Neural progenitor cell (in vitro differentiated cells): ENCODE measurements around the gene CABP4. TPM values are rescaled to one million over a fixed set of nuclear protein-coding genes. Genes with fewer than 3 reads are reported as not detected.

Source experiments
- DNase-seq: peaks from one replicate; pipeline ENCODE4 v3.0.0-alpha.2; 2016; ENCODE audit warnings: low spot score
- H2AFZ ChIP-seq: fragments of 200-600 bp; sonication (generic); replicated peaks from 2 replicates; pipeline ENCODE4 v1.6.1; 2016; ENCODE audit warnings: antibody characterized with exemption
- H3F3A ChIP-seq: fragments of 200-600 bp; sonication (generic); 2 replicates; pipeline ENCODE4 v1.6.1; 2016; ENCODE audit warnings: antibody characterized with exemption, low read depth
- H3K27ac ChIP-seq: fragments of 200-600 bp; sonication (generic); 2 replicates; pipeline ENCODE4 v1.5.1; 2016; ENCODE audit warnings: mild to moderate bottlenecking
- H3K27me3 ChIP-seq: fragments of 200-600 bp; sonication (generic); 2 replicates; pipeline ENCODE4 v1.6.1; 2016; ENCODE audit warnings: mild to moderate bottlenecking, moderate library complexity
- H3K36me3 ChIP-seq: fragments of 200-600 bp; sonication (generic); 2 replicates; pipeline ENCODE4 v1.5.1; 2016
- H3K4me1 ChIP-seq: fragments of 200-600 bp; sonication (generic); 2 replicates; pipeline ENCODE4 v1.6.1; 2016; ENCODE audit warnings: mixed run types
- H3K4me2 ChIP-seq: fragments of 200-600 bp; sonication (generic); 2 replicates; pipeline ENCODE4 v1.6.1; 2016
- H3K4me3 ChIP-seq: fragments of 200-600 bp; sonication (generic); 2 replicates; pipeline ENCODE4 v1.5.1; 2016
- H3K79me2 ChIP-seq: fragments of 200-600 bp; sonication (generic); 2 replicates; pipeline ENCODE4 v1.6.1; 2016; ENCODE audit warnings: low read depth
- H3K9ac ChIP-seq: fragments of 200-600 bp; sonication (generic); 2 replicates; pipeline ENCODE4 v1.6.1; 2016
- H3K9me3 ChIP-seq: fragments of 200-600 bp; sonication (generic); 2 replicates; pipeline ENCODE4 v1.5.1; 2016; ENCODE audit warnings: low read depth
- H4K20me1 ChIP-seq: fragments of 200-600 bp; sonication (generic); 2 replicates; pipeline ENCODE4 v1.6.1; 2016; ENCODE audit warnings: low read depth
- H3K27ac Mint-ChIP-seq: 3 replicates; pipeline ENCODE4 v1.8.0; 2021; ENCODE audit warnings: mixed read lengths
- H3K27me3 Mint-ChIP-seq: 2 replicates; pipeline ENCODE4 v1.8.0; 2022; ENCODE audit warnings: low read depth, mild to moderate bottlenecking, inconsistent platforms, moderate library complexity, mixed read lengths; ENCODE audit not compliant: insufficient read depth
- H3K36me3 Mint-ChIP-seq: 3 replicates; pipeline ENCODE4 v1.8.0; 2021; ENCODE audit warnings: mixed read lengths
- H3K4me1 Mint-ChIP-seq: 3 replicates; pipeline ENCODE4 v1.8.0; 2021; ENCODE audit warnings: mixed read lengths
- H3K4me3 Mint-ChIP-seq: 3 replicates; pipeline ENCODE4 v1.8.0; 2021; ENCODE audit warnings: mild to moderate bottlenecking, moderate library complexity, mixed read lengths
- H3K9me3 Mint-ChIP-seq: 3 replicates; pipeline ENCODE4 v1.8.0; 2020; ENCODE audit warnings: mixed read lengths
- EZH2 ChIP-seq: fragments of 200-600 bp; sonication (generic); IDR thresholded peaks from 2 replicates; pipeline ENCODE4 v1.6.1; 2017; ENCODE audit warnings: antibody characterized with exemption, mild to moderate bottlenecking, moderate library complexity
- EZH2phosphoT487 ChIP-seq: fragments of 200-600 bp; sonication (generic); IDR thresholded peaks from 2 replicates; pipeline ENCODE4 v1.6.1; 2017; ENCODE audit warnings: antibody characterized with exemption
- total RNA-seq: library from RNA; depleted of rRNA; stranded (reverse); fragments of >200 nt; gene quantifications from 2 replicates; pipeline ENCODE4 v1.2.3, GENCODE V29; 2015; ENCODE audit warnings: low replicate concordance
- TF ChIP-seq, protein P1 (sequence below): fragments of 200-600 bp; sonication (generic); IDR thresholded peaks from 2 replicates; pipeline ENCODE4 v1.5.1; 2017; ENCODE audit warnings: antibody characterized with exemption, mild to moderate bottlenecking

CABP4 gene
- total RNA-seq, 1 donor from 2014 or later = not detected

DNA sequence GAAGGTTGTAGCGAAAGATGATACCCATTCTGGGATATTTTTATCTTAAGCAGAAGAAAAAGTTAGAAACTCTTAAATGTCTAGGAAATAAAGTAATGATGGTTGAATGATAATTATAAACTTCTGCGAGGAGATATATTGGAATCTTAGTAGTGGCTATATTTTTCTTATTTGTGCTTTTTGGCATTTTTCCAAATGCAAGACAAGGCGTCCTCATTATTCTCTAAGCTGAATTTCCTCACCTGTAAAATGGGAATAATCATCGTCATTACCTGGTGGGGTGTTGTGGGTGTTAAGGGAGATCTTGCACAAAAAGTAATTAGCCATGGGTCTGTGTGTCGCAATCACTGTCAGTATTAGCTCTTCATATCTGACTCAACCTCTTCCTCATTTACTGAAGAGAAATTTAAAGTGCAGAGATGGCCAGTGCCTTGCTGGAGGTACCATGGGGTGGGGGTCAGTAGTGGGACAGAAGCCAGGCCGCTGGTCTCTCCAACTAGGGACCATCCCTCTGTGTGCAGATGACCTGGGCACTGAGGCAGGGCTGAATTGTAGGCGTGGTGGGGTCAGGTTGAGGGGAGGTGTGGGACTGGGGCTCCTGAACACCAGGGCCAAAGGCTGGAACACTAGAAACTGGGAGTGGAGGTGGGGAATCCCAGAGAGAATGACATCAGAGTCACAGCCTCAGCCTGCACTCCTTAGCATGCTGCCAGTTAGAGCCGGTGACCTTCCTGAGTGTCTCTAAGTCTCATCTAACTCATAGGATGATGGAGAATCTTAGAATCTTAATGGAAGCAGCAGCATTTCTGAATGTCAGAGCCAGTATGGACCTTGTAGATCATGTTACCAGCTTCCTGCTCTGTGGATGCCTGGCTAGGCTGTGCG is 45.9 kb downstream of the CABP4 start:
- Histone ChIP-seq H3K36me3 (no peaks in the 10 kb centered on the region), H3K4me1 (peaks cover 16% of the 10 kb centered on the region), H3K9me3 (no peaks in the 10 kb centered on the region), H3F3A (peaks cover 24% of the 10 kb centered on the region), H3K4me3 (no peak overlapping the region), H4K20me1 (peaks cover 36% of the 10 kb centered on the region), H3K9ac (no peak overlapping the region), H3K27ac (no peak overlapping the region), H2AFZ (no peak overlapping the region), H3K79me2 (no peaks in the 10 kb centered on the region), H3K27me3 (peaks cover 11% of the 10 kb centered on the region), H3K4me2 (no peak overlapping the region)
- Mint-ChIP-seq H3K36me3 (peaks cover 12% of the 10 kb centered on the region), H3K27ac (no peak overlapping the region), H3K4me1 (peaks cover 12% of the 10 kb centered on the region), H3K9me3 (no peaks in the 10 kb centered on the region), H3K27me3 (peaks cover 2% of the 10 kb centered on the region), H3K4me3 (no peak overlapping the region)
- TF ChIP-seq EZH2phosphoT487 = no peak
- TF ChIP-seq, protein P1, sequence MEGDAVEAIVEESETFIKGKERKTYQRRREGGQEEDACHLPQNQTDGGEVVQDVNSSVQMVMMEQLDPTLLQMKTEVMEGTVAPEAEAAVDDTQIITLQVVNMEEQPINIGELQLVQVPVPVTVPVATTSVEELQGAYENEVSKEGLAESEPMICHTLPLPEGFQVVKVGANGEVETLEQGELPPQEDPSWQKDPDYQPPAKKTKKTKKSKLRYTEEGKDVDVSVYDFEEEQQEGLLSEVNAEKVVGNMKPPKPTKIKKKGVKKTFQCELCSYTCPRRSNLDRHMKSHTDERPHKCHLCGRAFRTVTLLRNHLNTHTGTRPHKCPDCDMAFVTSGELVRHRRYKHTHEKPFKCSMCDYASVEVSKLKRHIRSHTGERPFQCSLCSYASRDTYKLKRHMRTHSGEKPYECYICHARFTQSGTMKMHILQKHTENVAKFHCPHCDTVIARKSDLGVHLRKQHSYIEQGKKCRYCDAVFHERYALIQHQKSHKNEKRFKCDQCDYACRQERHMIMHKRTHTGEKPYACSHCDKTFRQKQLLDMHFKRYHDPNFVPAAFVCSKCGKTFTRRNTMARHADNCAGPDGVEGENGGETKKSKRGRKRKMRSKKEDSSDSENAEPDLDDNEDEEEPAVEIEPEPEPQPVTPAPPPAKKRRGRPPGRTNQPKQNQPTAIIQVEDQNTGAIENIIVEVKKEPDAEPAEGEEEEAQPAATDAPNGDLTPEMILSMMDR = no peak
- TF ChIP-seq EZH2 = no peak
- DNase-seq = no peak

DNA sequence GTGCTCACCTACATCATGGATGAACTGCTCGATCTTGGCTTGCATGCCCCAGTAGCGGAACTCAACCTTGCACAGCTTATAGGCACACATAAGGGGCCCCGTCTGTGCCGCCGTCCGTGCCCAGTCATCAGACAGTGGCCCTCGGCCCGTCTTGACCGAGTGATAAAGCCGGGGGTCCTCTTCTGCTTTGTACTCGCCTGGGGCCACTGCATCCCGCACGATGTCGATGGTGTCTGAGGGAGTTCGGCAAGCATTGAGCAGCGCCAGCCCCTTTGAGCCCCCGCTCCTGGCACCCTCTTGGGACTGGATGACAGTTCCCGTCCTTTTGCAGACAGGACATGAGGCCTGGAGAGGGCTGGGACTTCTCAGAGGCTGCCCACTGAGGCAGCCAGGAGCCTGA is 46.7 kb downstream of the CABP4 start:
- H3F3A ChIP-seq = peaks cover 30% of the 10 kb centered on the region
- H2AFZ ChIP-seq = no peak overlapping the region
- peaks cover 2% of the 10 kb centered on the region for H3K79me2 ChIP-seq
- no peak overlapping the region for H3K4me3 ChIP-seq
- H3K36me3 ChIP-seq = no peaks in the 10 kb centered on the region
- peaks cover 12% of the 10 kb centered on the region for H3K36me3 Mint-ChIP-seq
- DNase-seq = no peak
- H3K9me3 Mint-ChIP-seq = no peaks in the 10 kb centered on the region
- H4K20me1 ChIP-seq = peaks cover 42% of the 10 kb centered on the region
- peaks cover 16% of the 10 kb centered on the region for H3K4me1 ChIP-seq
- H3K27ac Mint-ChIP-seq = no peak overlapping the region
- H3K27ac ChIP-seq = no peak overlapping the region
- no peaks in the 10 kb centered on the region for H3K9me3 ChIP-seq
- no peak overlapping the region for H3K4me2 ChIP-seq
- peaks cover 19% of the 10 kb centered on the region for H3K4me1 Mint-ChIP-seq
- H3K27me3 Mint-ChIP-seq = peaks cover 4% of the 10 kb centered on the region
- no peak overlapping the region for H3K9ac ChIP-seq
- no peak overlapping the region for H3K4me3 Mint-ChIP-seq
- peaks cover 11% of the 10 kb centered on the region for H3K27me3 ChIP-seq
- TF ChIP-seq EZH2 (no peak), EZH2phosphoT487 (no peak)
- TF ChIP-seq, protein P1 = no peak

DNA sequence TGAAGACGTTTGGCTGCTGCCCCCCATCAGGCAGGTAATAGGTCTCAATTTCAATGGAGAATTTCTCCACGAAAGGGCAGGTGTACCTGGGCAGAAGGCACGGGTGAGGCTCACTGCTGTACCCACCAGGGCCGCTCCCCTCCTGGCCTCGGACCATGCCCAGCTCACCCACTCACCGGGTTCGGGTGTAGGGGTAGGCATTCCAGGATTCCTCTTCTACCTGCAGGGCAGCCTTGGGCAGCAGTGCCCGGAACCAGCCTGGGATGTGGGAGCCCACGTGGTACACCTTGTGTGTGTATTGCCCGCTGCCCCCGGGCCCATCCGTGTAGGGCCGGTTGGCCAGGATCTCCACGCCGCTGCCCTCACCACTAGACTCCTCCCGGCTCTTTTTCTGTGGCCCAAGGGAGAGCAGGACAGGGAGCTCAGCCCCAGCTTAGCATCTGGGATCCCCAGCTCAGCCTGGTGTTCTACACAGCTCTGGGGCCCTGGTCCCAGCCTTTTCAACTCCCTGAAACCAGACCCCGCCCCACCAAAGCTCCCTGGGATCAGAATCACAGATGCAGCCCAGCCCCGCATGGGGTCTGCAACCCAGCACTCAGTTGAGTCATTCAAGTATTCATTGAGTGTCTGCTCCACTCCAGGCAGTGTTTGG is 47.3 kb downstream of the CABP4 start:
- peaks cover 12% of the 10 kb centered on the region for H3K36me3 Mint-ChIP-seq
- no peaks in the 10 kb centered on the region for H3K9me3 Mint-ChIP-seq
- no peak overlapping the region for H3K4me2 ChIP-seq

More for the DNA sequence above, 47.3 kb downstream of the CABP4 start:
- H3K27me3 ChIP-seq = peaks cover 11% of the 10 kb centered on the region
- H3K4me1 ChIP-seq = peaks cover 22% of the 10 kb centered on the region
- peaks cover 48% of the 10 kb centered on the region for H4K20me1 ChIP-seq
- H3K27me3 Mint-ChIP-seq = peaks cover 4% of the 10 kb centered on the region
- H3K79me2 ChIP-seq = peaks cover 8% of the 10 kb centered on the region
- peaks cover 36% of the 10 kb centered on the region for H3F3A ChIP-seq
- no peak overlapping the region for H3K4me3 ChIP-seq
- H3K36me3 ChIP-seq = no peaks in the 10 kb centered on the region
- no peaks in the 10 kb centered on the region for H3K9me3 ChIP-seq
- H3K9ac ChIP-seq = no peak overlapping the region
- peaks cover 23% of the 10 kb centered on the region for H3K4me1 Mint-ChIP-seq
- no peak overlapping the region for H3K27ac Mint-ChIP-seq
- H3K27ac ChIP-seq = no peak overlapping the region
- H3K4me3 Mint-ChIP-seq = peak overlapping the region; percentile 75
- no peak for DNase-seq
- TF ChIP-seq, protein P1 = no peak
- TF ChIP-seq EZH2 (no peak), EZH2phosphoT487 (no peak)
- no peak overlapping the region for H2AFZ ChIP-seq
